ENCODE measurements around the gene CSRP1. TPM values are rescaled to one million over a fixed set of nuclear protein-coding genes. Genes with fewer than 3 reads are reported as not detected.

CSRP1 gene
- total RNA-seq, 2 donors from 2014 or later, result 16.1 to 17.7 TPM

DNA sequence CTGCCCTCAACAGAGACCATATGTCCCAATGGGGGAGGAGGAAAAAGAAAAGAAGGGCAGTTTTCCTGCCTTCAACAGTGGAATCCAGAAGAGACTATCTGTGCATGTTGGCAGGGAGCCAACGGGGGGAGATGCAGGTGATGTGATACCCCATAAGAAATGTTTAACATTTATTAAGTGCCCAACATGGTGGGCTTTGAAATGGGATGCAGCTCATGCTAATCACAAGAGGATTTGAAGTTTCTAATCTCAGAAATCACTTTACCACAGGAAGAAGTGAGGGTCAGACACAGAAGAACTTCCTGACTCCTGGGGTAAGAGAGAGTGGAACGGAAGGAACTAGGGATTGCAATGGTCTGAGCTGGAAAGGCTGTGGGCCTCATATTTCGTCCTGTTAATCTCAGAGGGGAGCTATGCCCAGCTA is 16.2 kb downstream of the CSRP1 start:
- Histone ChIP-seq H3K27me3 (ENCODE audit: control insufficient read depth, insufficient read depth, low read length, poor library complexity, severe bottlenecking) (no peaks in the 10 kb centered on the region), H3K9ac (ENCODE audit: extremely low read depth, low read length, poor library complexity, severe bottlenecking) (no peak overlapping the region), H3K27ac (ENCODE audit: low read depth, low read length) (no peak overlapping the region), H3K36me3 (ENCODE audit: control insufficient read depth, insufficient read depth, low read length) (no peaks in the 10 kb centered on the region), H3K9me3 (ENCODE audit: control insufficient read depth, low read length) (no peaks in the 10 kb centered on the region), H3K4me3 (ENCODE audit: low read length) (no peak overlapping the region), H3K4me1 (ENCODE audit: control insufficient read depth, insufficient read depth, low read length) (peaks cover 22% of the 10 kb centered on the region)
- peaks cover 10% of the 10 kb centered on the region for H3K36me3 Mint-ChIP-seq (ENCODE audit: low read depth)
- no peak overlapping the region for H3K27ac Mint-ChIP-seq
- H3K27me3 Mint-ChIP-seq (ENCODE audit: insufficient read depth), result no peaks in the 10 kb centered on the region
- 80 to 94% methylated on average over 2 to 3 of the region's 3 CpGs for WGBS, 2 experiments (ENCODE audit: insufficient coverage in 1 of 2, insufficient read length in 1 of 2)
- TF ChIP-seq, protein P1, sequence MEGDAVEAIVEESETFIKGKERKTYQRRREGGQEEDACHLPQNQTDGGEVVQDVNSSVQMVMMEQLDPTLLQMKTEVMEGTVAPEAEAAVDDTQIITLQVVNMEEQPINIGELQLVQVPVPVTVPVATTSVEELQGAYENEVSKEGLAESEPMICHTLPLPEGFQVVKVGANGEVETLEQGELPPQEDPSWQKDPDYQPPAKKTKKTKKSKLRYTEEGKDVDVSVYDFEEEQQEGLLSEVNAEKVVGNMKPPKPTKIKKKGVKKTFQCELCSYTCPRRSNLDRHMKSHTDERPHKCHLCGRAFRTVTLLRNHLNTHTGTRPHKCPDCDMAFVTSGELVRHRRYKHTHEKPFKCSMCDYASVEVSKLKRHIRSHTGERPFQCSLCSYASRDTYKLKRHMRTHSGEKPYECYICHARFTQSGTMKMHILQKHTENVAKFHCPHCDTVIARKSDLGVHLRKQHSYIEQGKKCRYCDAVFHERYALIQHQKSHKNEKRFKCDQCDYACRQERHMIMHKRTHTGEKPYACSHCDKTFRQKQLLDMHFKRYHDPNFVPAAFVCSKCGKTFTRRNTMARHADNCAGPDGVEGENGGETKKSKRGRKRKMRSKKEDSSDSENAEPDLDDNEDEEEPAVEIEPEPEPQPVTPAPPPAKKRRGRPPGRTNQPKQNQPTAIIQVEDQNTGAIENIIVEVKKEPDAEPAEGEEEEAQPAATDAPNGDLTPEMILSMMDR (conservative IDR thresholded peaks at IDR 0.05), result no peak
- peaks cover 4% of the 10 kb centered on the region for H3K9me3 Mint-ChIP-seq
- H3K4me1 Mint-ChIP-seq, result peaks cover 26% of the 10 kb centered on the region
- no peak overlapping the region for H3K4me3 Mint-ChIP-seq
- DNase-seq, result no peak

- no peaks in the 10 kb centered on the region for H3K27me3 ChIP-seq (ENCODE audit: control insufficient read depth, insufficient read depth, low read length, poor library complexity, severe bottlenecking)
- peaks cover 18% of the 10 kb centered on the region for H3K4me1 ChIP-seq (ENCODE audit: control insufficient read depth, insufficient read depth, low read length)
- TF ChIP-seq, protein P1 (conservative IDR thresholded peaks at IDR 0.05), result no peak
- Mint-ChIP-seq H3K36me3 (ENCODE audit: low read depth) (peaks cover 10% of the 10 kb centered on the region), H3K4me3 (no peak overlapping the region), H3K4me1 (peaks cover 20% of the 10 kb centered on the region), H3K9me3 (peaks cover 4% of the 10 kb centered on the region), H3K27ac (no peak overlapping the region), H3K27me3 (ENCODE audit: insufficient read depth) (no peaks in the 10 kb centered on the region)
- no peak overlapping the region for H3K27ac ChIP-seq (ENCODE audit: low read depth, low read length)
- no peaks in the 10 kb centered on the region for H3K36me3 ChIP-seq (ENCODE audit: control insufficient read depth, insufficient read depth, low read length)
- no peak for DNase-seq
- 92 to 93% methylated on average over 6 of the region's 6 CpGs for WGBS, 2 experiments (ENCODE audit: insufficient coverage in 1 of 2, insufficient read length in 1 of 2)
- no peaks in the 10 kb centered on the region for H3K9me3 ChIP-seq (ENCODE audit: control insufficient read depth, low read length)
- no peak overlapping the region for H3K4me3 ChIP-seq (ENCODE audit: low read length)
- no peak overlapping the region for H3K9ac ChIP-seq (ENCODE audit: extremely low read depth, low read length, poor library complexity, severe bottlenecking)
Observed at GRCh38 chr1:201489643-201490261, 17.2 kb downstream of the CSRP1 start.

DNA sequence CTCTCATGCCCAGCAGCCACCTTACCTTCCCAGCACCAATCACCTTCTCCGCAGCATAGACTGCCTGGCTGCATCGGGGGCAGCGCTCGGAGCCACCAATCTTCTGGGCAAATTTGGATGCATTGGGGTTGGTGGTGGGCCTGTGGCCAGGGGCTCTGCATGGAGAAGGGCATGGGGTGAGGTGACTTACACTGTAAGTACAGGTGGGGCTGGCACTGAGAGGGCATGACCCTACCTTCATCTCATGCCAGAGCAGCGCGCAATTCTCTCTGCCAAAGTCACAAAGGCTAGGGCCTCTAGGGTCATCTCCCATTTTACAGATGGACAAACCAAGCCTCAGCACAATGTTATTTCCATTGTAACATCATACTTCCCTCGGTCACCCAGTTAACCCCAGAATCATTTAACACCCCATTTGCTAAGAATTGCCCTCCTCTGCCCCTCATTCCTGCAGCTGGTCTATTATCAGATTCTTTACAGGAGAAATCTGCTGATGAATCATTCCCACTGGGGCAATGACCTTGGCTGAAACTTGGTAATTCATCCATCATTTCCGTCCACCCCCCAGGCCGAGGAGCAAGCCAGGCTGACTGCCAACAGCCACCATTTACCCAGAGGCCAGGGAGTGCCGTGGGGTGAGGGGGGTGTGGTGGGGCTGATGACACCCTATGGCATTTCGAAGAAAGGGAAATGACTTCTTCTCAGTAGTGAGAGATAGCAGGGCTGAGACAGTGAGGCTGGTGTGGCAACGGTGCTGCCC is 17.9 kb downstream of the CSRP1 start:
- Histone ChIP-seq H3K27ac (ENCODE audit: low read depth, low read length) (no peak overlapping the region), H3K9me3 (ENCODE audit: control insufficient read depth, low read length) (no peaks in the 10 kb centered on the region), H3K36me3 (ENCODE audit: control insufficient read depth, insufficient read depth, low read length) (no peaks in the 10 kb centered on the region), H3K27me3 (ENCODE audit: control insufficient read depth, insufficient read depth, low read length, poor library complexity, severe bottlenecking) (no peaks in the 10 kb centered on the region), H3K9ac (ENCODE audit: extremely low read depth, low read length, poor library complexity, severe bottlenecking) (no peak overlapping the region), H3K4me1 (ENCODE audit: control insufficient read depth, insufficient read depth, low read length) (peaks cover 10% of the 10 kb centered on the region), H3K4me3 (ENCODE audit: low read length) (no peak overlapping the region)
- Mint-ChIP-seq H3K9me3 (peaks cover 4% of the 10 kb centered on the region), H3K27me3 (ENCODE audit: insufficient read depth) (no peaks in the 10 kb centered on the region), H3K4me3 (no peak overlapping the region), H3K27ac (no peak overlapping the region), H3K4me1 (peaks cover 13% of the 10 kb centered on the region), H3K36me3 (ENCODE audit: low read depth) (peaks cover 8% of the 10 kb centered on the region)
- no peak for DNase-seq
- TF ChIP-seq, protein P1 (conservative IDR thresholded peaks at IDR 0.05), result no peak
- WGBS, 2 experiments (ENCODE audit: insufficient coverage in 1 of 2, insufficient read length in 1 of 2), result 84 to 96% methylated on average over 5 to 12 of the region's 12 CpGs
